H7 (cell line): ENCODE data around the gene CNTN1. TPM values are rescaled to one million over a fixed set of nuclear protein-coding genes. Genes with fewer than 3 reads are reported as not detected.

Experiments
- DNase-seq: peaks from one replicate; pipeline ENCODE4 v3.0.0; 2012
- H3K27me3 ChIP-seq: 2 replicates; pipeline ENCODE4 v1.6.0; 2011; ENCODE audit warnings: mild to moderate bottlenecking, low read length; ENCODE audit not compliant: control insufficient read depth, insufficient read depth
- H3K36me3 ChIP-seq: replicated peaks from 2 replicates; pipeline ENCODE4 v1.5.1; 2011; ENCODE audit warnings: low read length; ENCODE audit not compliant: control insufficient read depth, insufficient read depth
- H3K4me3 ChIP-seq: 2 replicates; pipeline ENCODE4 v1.5.1; 2011; ENCODE audit warnings: low read depth, mild to moderate bottlenecking, control low read depth, low read length, moderate library complexity; ENCODE audit not compliant: insufficient read depth
- total RNA-seq: library from RNA; depleted of rRNA; stranded (reverse); fragments of >200 nt; shearing (Covaris generic); gene quantifications from 2 replicates; pipeline ENCODE4 v1.2.3, GENCODE V29; 2014

The CNTN1 gene
- total RNA-seq, 1 experiment from 2014 or later = 2.9 TPM

- no peak overlapping the region for H3K4me3 ChIP-seq
- no peaks in the 10 kb centered on the region for H3K36me3 ChIP-seq
- no peak for DNase-seq
- no peaks in the 10 kb centered on the region for H3K27me3 ChIP-seq
Observed at GRCh38 chr12:40903040-40903439, 210.8 kb downstream of the CNTN1 start.

GRCh38 chr12:40907115-40907527 lies 214.9 kb downstream of the CNTN1 start:
- Histone ChIP-seq H3K27me3 (no peaks in the 10 kb centered on the region), H3K36me3 (no peaks in the 10 kb centered on the region), H3K4me3 (no peak overlapping the region)
- DNase-seq = no peak

GRCh38 chr12:40911676-40912075 lies 219.4 kb downstream of the CNTN1 start:
- Histone ChIP-seq H3K4me3 (no peak overlapping the region), H3K36me3 (no peaks in the 10 kb centered on the region)
- no peak for DNase-seq

GRCh38 chr12:40915172-40915571 lies 222.9 kb downstream of the CNTN1 start:
- no peak for DNase-seq
- Histone ChIP-seq H3K4me3 (no peak overlapping the region), H3K27me3 (no peaks in the 10 kb centered on the region), H3K36me3 (no peaks in the 10 kb centered on the region)

More at GRCh38 chr12:40911676-40912075, 219.4 kb downstream of the CNTN1 start:
- no peaks in the 10 kb centered on the region for H3K27me3 ChIP-seq

- Histone ChIP-seq H3K27me3 (no peaks in the 10 kb centered on the region), H3K4me3 (no peak overlapping the region), H3K36me3 (no peaks in the 10 kb centered on the region)
- DNase-seq = no peak
Observed at GRCh38 chr12:40917561-40917960, 225.3 kb downstream of the CNTN1 start.

- Histone ChIP-seq H3K36me3 (no peaks in the 10 kb centered on the region), H3K4me3 (no peak overlapping the region), H3K27me3 (no peaks in the 10 kb centered on the region)
- DNase-seq = no peak
Observed at GRCh38 chr12:40921563-40922163, 229.4 kb downstream of the CNTN1 start.

GRCh38 chr12:40937891-40938290 lies 245.7 kb downstream of the CNTN1 start:
- no peak for DNase-seq
- Histone ChIP-seq H3K36me3 (no peaks in the 10 kb centered on the region), H3K4me3 (no peak overlapping the region), H3K27me3 (no peaks in the 10 kb centered on the region)

- Histone ChIP-seq H3K27me3 (no peaks in the 10 kb centered on the region), H3K36me3 (no peaks in the 10 kb centered on the region), H3K4me3 (no peak overlapping the region)
- DNase-seq = no peak
Observed at GRCh38 chr12:40942326-40942725, 250.1 kb downstream of the CNTN1 start.

- Histone ChIP-seq H3K4me3 (no peak overlapping the region), H3K36me3 (no peaks in the 10 kb centered on the region), H3K27me3 (no peaks in the 10 kb centered on the region)
- DNase-seq = no peak
Observed at GRCh38 chr12:40945772-40946171, 253.5 kb downstream of the CNTN1 start.

- Histone ChIP-seq H3K36me3 (no peaks in the 10 kb centered on the region), H3K4me3 (no peak overlapping the region), H3K27me3 (no peaks in the 10 kb centered on the region)
- DNase-seq = peak; percentile 2
Observed at GRCh38 chr12:40946612-40947194, 254.5 kb downstream of the CNTN1 start.

- H3K4me3 ChIP-seq = no peak overlapping the region
- no peak for DNase-seq
- no peaks in the 10 kb centered on the region for H3K36me3 ChIP-seq
- no peaks in the 10 kb centered on the region for H3K27me3 ChIP-seq
Observed at GRCh38 chr12:40947797-40948196, 255.6 kb downstream of the CNTN1 start.

- Histone ChIP-seq H3K36me3 (no peaks in the 10 kb centered on the region), H3K27me3 (no peaks in the 10 kb centered on the region), H3K4me3 (no peak overlapping the region)
- DNase-seq = no peak
Observed at GRCh38 chr12:40953076-40953475, 260.8 kb downstream of the CNTN1 start.

GRCh38 chr12:40957417-40957816 lies 265.2 kb downstream of the CNTN1 start:
- DNase-seq = no peak
- Histone ChIP-seq H3K27me3 (no peaks in the 10 kb centered on the region), H3K4me3 (no peak overlapping the region), H3K36me3 (no peaks in the 10 kb centered on the region)

- no peaks in the 10 kb centered on the region for H3K36me3 ChIP-seq
- no peak overlapping the region for H3K4me3 ChIP-seq
- no peak for DNase-seq
- no peaks in the 10 kb centered on the region for H3K27me3 ChIP-seq
Observed at GRCh38 chr12:40959041-40959440, 266.8 kb downstream of the CNTN1 start.

- H3K4me3 ChIP-seq = no peak overlapping the region
- no peaks in the 10 kb centered on the region for H3K27me3 ChIP-seq
- H3K36me3 ChIP-seq = no peaks in the 10 kb centered on the region
- DNase-seq = no peak
Observed at GRCh38 chr12:40963751-40964150, 271.5 kb downstream of the CNTN1 start.

- H3K27me3 ChIP-seq = no peaks in the 10 kb centered on the region
- DNase-seq = no peak
- no peak overlapping the region for H3K4me3 ChIP-seq
- H3K36me3 ChIP-seq = no peaks in the 10 kb centered on the region
Observed at GRCh38 chr12:40969796-40970195, 277.6 kb downstream of the CNTN1 start.
